ENCODE results near the gene C3orf20.

C3orf20 gene

DNA sequence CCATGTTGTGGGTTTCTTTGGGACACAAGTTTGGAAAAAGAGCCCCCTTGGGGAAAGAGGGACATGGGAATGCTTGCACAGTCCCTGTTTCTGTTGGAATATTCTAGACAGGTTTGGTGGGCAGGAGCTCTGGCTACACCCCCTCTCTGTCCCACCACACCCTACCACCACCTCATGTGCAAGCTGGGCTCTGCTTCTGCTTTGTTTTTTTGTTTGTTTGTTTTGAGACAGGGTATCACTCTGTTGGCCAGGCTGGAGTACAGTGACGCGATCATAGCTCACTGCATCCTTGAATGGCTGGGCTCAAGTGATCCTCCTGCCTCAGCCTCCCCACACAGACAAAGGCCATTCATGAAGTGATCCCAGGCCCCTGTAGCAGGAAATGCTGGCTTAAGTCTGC, 86.9 kb downstream of the C3orf20 start:
- no peak for DNase-seq

- no peak for DNase-seq
These were observed 87.8 kb downstream of the C3orf20 start for GRCh38 chr3:14762701-14763100.

DNA sequence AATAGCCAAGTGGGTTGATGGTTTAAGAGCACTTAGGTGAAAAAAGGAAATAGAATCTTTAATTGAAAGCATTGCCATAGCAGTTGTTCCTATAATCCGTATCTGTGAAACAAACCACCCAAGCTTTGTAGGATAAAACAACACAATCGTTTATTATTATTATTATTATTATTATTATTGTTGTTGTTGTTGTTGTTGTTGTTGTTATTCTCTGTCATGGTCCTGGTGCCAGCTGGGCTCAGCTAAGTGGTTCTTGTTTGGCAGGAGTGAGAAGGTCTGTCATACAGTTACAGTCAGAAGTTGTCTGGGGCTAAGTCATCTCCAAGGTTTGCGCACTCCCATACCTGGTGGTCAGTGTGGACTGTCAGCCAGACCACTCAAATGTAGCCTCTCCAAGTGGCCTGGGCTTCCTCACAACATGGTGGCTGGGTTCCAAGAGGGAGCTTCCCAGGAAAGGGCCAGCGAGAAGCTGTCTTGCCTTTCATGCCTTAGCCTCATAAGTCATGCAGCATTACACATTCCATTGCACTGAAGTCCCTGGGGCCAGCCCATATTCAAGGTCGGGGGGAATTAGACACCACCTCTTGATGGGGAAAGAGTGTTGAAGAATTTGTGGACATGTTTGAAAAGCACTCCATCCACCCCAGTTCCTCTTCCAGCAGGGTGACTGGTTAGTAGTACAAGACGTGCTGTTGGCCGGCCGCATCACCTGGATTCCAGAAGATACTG, 89.6 kb downstream of the C3orf20 start:
- no peak for DNase-seq

DNA sequence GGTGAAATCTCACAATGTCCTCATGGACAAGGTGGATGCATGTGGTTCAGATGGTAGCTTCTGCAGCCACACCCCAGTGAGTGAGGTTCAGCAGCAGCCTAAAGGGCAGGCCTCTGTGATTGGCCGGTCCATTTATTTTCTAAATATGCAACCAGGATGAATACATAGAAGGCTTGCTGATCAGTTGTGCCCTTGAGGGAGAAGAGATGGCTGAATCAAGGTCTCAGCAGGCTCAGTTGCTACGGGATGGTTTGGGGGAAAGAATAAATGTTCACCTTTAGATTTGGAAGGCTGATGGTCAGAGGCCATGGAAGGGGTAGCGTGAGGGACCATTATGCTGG, 90.1 kb downstream of the C3orf20 start:
- DNase-seq: no peak

GRCh38 chr3:14765576-14766427, 90.9 kb downstream of the C3orf20 start:
- DNase-seq: no peak

DNA sequence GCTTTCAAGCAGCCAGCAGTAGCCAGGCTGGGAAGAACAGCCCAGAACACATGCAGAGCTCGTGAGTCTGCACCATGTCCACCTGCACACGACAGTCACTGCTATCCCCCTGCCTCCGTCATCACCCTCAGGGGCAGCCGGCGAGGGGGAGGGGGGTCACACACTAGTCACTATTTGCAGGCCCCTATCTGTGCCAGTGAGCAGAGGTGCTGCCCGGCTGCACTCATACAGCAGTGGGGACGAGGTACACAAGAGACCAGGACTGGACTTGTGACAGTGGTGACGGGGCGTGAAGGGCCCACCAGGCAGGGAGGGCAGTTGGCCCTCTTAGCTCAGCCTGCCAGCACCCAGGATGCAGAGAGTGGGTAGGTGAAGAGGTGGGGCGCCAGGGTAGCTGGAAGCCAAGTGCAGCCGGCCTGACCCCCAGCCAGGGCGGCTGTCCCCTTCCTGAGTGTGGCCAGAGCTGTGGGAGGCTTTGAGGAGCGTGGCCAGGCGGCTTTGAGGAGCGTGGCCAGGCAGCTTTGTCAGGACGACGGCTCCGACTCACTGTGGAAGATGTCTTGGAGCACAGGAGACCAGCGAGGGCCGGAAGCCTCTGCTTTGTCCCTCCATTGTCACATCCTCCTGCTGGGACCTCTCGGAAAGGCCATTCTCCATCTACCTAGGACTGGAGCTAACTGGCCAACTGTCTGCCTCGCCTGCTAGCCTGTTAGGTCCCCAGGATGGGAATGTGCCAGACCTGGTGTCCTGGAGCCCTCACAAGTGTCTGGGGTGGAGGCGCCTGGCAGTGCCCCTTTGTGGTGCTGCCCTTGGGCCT, 91.7 kb downstream of the C3orf20 start:
- DNase-seq: no peak

- no peak for DNase-seq
These were observed 92.5 kb downstream of the C3orf20 start for GRCh38 chr3:14767245-14768051.

- DNase-seq: no peak
These were observed 93.3 kb downstream of the C3orf20 start for GRCh38 chr3:14768182-14768790.

GRCh38 chr3:14768881-14769280, 93.9 kb downstream of the C3orf20 start:
- no peak for DNase-seq

- DNase-seq: no peak
These were observed 94.8 kb downstream of the C3orf20 start for GRCh38 chr3:14769544-14770325.

GRCh38 chr3:14770591-14770990, 95.7 kb downstream of the C3orf20 start:
- no peak for DNase-seq

GRCh38 chr3:14771593-14772497, 96.9 kb downstream of the C3orf20 start:
- DNase-seq: no peak

- no peak for DNase-seq
These were observed 97.7 kb downstream of the C3orf20 start for GRCh38 chr3:14772533-14773138.

- no peak for DNase-seq
These were observed 98.3 kb downstream of the C3orf20 start for GRCh38 chr3:14773281-14773680.

DNA sequence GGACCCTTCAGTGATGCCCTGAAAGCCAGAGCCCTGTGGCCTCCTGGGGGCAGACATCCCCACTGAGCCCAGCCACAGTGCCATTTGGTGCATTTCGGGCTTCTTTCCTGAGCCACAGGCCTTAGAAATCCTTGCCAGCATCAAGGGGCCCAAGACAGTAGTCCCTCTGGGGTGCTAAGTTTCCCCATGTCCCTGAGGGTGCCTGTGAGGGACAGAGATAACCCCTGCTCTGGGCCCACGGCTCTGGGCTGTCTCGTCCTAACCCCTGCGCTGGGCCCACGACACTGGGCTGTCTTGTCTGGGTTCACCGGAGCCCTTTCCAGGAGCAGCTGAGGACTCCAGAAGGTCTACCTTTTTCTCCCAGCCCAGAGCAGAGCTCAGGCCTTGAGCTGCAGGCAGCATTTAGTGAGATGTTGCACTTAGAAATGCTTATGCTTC, 98.8 kb downstream of the C3orf20 start:
- no peak for DNase-seq

DNA sequence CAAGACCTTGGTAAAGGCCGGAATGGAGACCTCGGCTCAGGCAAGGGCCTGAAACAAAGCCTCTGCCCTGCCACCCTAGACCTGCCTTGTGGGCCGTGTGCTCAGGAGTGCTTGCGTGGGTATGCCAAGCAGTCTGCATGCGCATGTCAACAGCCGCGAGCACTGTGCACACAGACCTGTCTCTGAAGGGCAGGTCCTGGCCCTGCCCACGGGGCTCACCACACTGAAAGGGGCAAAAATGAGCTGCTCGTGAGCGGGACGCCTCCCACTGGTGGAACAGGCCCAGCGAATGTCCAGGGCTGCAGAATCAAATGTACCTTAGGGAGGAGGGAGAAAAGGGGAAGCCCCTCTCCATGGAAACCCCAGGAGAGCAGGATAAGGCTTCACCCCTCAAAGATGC, 99.5 kb downstream of the C3orf20 start:
- no peak for DNase-seq

DNA sequence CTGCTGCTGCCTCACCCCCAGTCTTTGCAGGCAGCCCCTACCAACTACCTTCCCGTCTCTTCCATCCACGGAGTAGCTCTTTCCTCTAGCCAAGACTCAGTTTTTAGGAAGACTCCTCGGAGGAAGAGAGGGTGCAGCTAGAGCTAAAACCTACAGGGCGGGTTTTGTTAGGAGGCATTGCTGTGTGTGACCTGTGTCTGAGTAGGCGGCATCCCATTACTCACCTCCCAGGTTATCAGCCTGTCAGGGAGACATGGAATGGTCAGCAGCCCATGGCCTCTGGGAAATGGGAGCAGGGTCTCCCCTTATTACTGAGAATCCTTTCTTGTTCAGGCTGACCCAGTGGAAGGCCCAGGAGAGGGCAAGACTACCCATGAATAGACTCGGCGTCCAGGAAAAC, 100.1 kb downstream of the C3orf20 start:
- no peak for DNase-seq

DNA sequence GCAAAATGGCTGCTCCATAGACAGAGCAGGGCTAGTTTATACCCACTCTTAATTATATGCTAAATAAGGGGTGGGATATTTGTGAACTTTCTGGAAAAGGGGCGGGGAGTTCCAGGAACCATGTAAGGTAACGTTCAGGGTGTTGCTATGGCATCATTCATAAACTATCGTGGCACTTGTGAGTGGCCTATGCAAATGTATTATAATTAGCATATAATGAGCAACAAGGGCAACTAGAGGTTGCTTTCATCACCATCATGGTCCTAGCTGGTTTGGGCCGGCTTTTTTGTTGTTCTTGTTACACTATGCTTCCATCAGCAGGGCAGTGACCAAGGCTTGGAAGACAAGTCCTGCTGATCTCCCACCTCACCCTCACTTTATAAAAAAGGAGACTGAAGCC, 100.6 kb downstream of the C3orf20 start:
- no peak for DNase-seq

DNA sequence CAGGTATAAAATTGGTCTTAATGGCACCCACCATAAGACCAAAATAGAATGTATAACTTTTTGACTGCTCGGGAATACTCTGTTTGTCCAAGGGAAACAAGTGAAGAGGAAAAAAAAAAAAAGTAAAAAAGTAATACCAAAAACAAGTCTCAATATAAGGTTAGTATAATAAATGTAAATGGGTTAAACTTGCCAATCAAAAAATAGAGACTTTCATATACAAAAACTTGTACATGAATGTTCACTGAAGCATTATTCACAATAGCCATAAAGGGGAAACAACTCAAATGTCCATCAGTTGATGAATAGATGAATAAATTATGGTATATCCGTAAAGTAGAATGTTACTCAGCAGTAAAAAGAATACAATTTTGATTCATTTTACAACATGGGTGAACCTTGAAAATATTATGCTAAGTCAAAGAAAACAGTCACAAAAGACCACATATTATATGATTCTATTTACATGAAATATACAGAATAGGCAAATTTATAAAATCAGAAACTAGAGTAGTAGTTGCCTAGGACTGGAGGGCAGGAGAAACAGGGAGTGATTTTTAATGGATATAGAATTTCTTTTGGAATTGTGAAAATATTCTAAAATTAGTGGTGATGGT, 104.2 kb downstream of the C3orf20 start:
- no peak for DNase-seq
